GM23338 (cell line): Measurements from ENCODE around the gene NUP107.

Experiments used
- EZH2 ChIP-seq: fragments of 200-600 bp; sonication (generic); IDR thresholded peaks from one replicate; pipeline ENCODE4 v1.8.0; 2017; ENCODE audit warnings: antibody characterized with exemption, mild to moderate bottlenecking, low read depth; ENCODE audit not compliant: unreplicated experiment
- EZH2phosphoT487 ChIP-seq: fragments of 200-600 bp; sonication (generic); IDR thresholded peaks from one replicate; pipeline ENCODE4 v1.8.1; 2018; ENCODE audit warnings: antibody characterized with exemption; ENCODE audit not compliant: unreplicated experiment
- JUNB ChIP-seq: IDR thresholded peaks from one replicate; pipeline ENCODE4 v1.6.1; 2016; ENCODE audit warnings: antibody characterized with exemption; ENCODE audit not compliant: unreplicated experiment
- POLR2AphosphoS5 ChIP-seq: IDR thresholded peaks from 2 replicates; pipeline ENCODE4 v1.6.1; 2016; ENCODE audit warnings: antibody characterized with exemption, low read depth
- ZNF331 ChIP-seq: fragments of 250-450 bp; sonication (Bioruptor Pico); IDR thresholded peaks from 2 replicates; pipeline ENCODE4 v1.5.0; 2020; ENCODE audit warnings: low read depth, mild to moderate bottlenecking, moderate library complexity
- TF ChIP-seq, protein P1 (sequence below), 2 experiments: fragments of 200-600 bp in 1 of 2; sonication (generic) in 1 of 2; conservative IDR thresholded peaks; 2 replicates each; pipeline versions ENCODE4 v1.5.1 to v1.6.1; 2016 to 2017; ENCODE audit warnings: antibody characterized with exemption in 2 of 2, low read depth in 2 of 2, mild to moderate bottlenecking in 2 of 2, moderate library complexity in 1 of 2
- TF ChIP-seq, protein P2 (sequence below): IDR thresholded peaks from one replicate; pipeline ENCODE4 v1.6.1; 2018; ENCODE audit warnings: antibody characterized with exemption; ENCODE audit not compliant: unreplicated experiment

DNA sequence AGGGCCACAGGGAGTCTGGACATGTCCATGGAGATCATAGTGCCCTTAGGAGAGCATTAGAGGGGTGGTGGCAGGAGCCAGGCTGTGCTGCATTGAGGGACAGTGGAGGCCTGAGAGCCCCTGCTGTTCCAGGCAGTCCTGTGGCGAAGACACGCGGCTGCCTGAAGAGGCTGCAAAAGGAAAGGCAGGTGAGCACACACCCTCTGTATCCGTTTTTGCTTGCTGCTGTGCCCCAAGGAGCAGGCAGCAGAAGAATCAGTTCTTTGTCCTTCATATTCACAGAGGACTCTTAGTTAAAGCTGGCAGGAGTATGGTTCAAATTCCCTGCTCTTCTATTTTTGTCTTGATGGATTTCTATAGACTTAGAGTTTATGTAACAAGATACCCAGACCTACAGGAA, 63.7 kb downstream of the NUP107 start:
- TF ChIP-seq, protein P1, sequence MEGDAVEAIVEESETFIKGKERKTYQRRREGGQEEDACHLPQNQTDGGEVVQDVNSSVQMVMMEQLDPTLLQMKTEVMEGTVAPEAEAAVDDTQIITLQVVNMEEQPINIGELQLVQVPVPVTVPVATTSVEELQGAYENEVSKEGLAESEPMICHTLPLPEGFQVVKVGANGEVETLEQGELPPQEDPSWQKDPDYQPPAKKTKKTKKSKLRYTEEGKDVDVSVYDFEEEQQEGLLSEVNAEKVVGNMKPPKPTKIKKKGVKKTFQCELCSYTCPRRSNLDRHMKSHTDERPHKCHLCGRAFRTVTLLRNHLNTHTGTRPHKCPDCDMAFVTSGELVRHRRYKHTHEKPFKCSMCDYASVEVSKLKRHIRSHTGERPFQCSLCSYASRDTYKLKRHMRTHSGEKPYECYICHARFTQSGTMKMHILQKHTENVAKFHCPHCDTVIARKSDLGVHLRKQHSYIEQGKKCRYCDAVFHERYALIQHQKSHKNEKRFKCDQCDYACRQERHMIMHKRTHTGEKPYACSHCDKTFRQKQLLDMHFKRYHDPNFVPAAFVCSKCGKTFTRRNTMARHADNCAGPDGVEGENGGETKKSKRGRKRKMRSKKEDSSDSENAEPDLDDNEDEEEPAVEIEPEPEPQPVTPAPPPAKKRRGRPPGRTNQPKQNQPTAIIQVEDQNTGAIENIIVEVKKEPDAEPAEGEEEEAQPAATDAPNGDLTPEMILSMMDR (conservative IDR thresholded peaks at IDR 0.05; ENCODE audit: low read depth in 2 of 2): no peak
- TF ChIP-seq EZH2 (no peak), EZH2phosphoT487 (no peak), JUNB (no peak), POLR2AphosphoS5 (no peak), ZNF331 (CRISPR knock-in tag) (no peak)
- TF ChIP-seq, protein P2, sequence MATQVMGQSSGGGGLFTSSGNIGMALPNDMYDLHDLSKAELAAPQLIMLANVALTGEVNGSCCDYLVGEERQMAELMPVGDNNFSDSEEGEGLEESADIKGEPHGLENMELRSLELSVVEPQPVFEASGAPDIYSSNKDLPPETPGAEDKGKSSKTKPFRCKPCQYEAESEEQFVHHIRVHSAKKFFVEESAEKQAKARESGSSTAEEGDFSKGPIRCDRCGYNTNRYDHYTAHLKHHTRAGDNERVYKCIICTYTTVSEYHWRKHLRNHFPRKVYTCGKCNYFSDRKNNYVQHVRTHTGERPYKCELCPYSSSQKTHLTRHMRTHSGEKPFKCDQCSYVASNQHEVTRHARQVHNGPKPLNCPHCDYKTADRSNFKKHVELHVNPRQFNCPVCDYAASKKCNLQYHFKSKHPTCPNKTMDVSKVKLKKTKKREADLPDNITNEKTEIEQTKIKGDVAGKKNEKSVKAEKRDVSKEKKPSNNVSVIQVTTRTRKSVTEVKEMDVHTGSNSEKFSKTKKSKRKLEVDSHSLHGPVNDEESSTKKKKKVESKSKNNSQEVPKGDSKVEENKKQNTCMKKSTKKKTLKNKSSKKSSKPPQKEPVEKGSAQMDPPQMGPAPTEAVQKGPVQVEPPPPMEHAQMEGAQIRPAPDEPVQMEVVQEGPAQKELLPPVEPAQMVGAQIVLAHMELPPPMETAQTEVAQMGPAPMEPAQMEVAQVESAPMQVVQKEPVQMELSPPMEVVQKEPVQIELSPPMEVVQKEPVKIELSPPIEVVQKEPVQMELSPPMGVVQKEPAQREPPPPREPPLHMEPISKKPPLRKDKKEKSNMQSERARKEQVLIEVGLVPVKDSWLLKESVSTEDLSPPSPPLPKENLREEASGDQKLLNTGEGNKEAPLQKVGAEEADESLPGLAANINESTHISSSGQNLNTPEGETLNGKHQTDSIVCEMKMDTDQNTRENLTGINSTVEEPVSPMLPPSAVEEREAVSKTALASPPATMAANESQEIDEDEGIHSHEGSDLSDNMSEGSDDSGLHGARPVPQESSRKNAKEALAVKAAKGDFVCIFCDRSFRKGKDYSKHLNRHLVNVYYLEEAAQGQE: no peak
